ENCODE results near the gene STEAP2.
A peak's percentile ranks its signal among the peaks of the same experiment; 100 is the strongest.

STEAP2 gene

DNA sequence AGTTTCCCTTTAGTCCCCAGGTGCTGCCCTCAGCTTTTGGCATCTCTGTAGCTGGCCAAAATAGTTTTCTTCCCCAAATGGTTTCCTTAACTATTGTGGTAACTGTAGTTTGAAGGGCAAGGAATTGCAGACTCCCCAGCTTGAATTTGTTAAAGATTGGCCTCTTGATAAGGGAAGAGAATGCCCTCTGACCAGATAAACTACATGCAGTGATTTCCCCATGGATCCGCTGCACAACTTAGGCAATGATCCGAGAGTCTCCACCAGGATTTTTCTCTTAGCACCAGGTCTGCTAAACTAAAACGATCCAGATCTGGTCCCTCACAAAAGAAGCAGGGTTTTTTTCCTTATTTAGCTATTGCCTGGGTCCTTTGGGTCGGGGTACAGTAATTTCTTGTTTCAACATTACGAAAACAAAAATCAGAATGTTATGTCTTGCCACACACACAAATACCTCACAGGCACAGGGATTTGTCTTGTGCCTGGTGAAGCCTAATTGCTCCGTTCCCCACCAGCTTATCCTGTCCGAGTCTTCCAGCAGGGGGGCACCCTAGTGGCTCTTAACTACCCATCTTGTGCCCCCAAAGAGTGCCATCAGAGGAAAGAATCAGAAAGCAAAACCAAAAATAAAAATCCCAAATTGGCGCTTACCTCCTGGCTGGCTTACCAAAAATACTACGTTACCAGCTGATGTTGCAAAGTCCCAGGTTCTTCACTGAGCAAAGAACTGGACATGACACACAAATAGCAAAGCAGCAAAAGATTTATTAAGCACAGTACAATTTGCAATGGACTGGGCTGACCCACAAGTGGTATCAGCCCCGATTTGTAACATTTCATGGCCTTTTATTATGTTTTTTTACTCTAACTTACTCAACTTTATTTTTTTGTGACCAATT is 16.4 kb upstream of the STEAP2 start:
- no peak for DNase-seq

DNA sequence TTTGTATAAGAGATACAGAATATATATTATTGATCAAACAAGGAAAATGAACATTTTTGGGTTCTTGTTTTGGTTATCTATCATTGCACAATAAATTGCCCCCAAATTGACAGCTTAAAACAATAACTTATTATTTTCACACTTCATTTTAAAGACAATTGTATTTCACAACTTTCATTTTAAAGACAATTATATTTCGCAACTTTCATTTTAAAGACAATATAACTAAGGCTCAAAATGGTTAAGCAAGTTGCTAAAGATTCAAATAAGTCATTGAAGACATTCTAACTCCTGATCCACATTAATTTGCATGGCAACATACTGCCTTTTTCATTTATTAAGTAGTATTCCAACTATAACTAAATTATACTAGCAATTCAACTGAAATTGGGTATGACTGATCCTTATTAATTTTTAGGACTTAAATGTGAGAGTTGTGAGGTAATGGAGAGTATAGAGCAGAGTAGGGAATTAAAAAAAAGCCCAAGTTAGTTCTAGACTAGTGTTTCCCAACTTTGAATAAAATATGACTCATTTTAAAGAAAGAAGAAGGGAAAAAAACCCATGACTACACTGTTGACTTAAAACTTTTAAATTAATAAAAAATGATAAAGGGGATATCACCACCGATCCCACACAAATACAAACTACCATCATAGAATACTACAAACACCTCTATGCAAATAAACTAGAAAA is 9.9 kb upstream of the STEAP2 start:
- DNase-seq, result no peak

DNA sequence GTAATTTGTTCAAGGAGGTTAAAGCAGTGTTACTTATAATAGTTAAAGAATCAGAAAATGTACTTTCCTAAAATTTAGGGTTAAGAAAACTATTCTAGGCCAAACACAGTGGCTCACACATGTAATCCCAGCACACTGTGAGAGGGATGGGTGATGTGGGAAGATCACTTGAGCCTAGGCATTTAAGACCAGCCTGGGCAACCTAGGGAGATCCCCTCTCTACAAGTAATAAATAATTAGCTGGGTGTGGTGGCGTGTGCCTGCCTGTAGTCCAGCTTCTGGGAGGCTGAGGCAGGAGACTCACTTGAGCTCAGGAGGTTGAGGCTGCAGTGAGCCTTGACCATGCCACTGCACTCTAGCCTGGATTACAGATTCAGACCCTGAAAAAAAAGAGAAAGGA is 3.6 kb upstream of the STEAP2 start:
- no peak for DNase-seq

DNA sequence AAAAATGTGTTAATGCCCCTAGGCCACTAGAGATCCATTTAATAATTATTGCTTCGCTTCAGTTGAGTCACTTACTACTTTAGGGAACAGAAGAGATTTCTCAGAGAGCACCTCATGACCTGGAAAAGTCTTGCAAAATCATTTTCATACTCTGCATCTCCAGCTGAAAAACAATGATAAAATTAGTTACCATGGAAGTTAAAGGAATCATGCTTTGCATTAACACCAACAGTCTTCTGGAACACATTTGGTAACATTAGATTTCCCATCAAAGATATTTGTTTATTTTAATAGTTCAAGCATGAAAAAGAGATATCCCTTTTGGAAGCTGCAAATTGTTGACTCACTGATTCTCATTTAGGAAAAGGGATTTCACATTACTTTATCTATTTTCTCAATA is 1.8 kb upstream of the STEAP2 start:
- DNase-seq, result no peak

DNA sequence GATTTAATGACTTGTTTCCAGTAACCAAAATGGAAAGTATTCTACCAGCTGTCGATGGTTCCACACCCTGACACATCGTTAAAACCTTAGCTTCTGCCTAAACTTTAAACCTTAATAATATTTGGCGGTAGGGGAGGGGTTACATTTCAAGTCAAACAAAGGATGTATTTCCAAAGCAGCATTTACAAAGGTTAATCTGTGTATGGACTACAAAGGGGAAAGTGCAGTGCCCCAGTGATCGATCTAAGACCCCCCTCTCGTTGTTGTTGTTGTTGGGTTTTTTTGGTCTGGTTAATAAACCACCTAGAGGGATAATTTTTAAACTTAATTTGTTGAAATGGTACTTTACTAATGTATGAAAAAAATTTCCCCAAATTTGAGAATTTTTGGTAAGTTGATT is 1.1 kb upstream of the STEAP2 start:
- DNase-seq, result no peak

DNA sequence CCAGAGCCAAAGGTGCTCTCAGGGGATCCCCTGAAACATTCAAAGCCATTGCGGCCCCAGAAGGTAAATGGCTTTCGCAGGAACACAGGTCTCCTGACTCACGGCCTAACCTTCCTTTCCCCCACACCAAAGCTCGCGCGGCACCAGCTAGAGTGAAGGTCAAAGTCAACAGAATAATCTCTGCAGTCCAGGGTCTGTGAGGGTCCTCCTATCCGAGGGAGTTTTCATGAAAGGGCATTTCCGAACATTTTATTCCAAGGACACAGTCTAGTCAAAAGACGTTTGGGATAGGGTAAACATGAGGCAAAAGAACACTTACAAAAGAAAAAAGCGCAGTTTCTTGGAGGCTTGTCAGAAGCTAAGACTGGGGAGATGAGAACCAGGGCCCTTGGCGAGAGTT is 559 bp upstream of the STEAP2 start:
- no peak for DNase-seq

DNA sequence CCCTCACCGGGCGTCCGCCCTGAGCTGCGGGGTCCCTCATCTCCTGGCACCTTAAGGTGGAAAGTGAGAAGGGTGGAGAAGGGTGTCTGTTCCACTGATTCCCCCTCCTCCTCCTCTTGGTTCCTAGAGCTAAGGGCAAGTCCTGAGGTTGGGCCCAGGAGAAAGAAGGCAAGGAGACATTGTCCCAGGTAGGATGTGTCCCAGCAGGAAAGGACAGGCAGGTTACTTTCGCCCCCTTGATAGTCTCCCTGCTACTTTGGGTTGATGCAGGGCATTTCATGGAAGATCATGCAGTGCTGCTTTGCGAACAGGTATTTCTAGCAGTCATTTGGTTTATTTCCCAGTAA is 582 bp downstream of the STEAP2 start:
- DNase-seq, result no peak

DNA sequence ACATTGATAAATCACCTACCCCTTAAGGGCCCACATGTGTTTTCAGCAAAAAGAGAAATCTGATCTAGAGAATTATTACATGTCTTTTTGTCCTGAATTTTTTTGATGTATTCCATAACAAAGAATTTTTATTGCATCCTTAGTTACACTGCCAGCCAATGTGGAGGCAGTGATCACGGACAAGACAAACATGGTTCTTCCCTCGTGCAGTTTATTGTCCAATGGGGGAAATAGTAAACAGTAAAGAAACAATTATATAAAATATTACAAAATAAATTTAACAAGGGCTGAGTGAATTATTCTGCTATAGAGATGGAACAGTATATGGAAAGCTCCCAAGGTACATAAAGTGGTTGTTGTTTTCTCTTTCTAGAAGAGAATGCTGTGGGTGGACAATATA is 2.0 kb downstream of the STEAP2 start:
- no peak for DNase-seq

DNA sequence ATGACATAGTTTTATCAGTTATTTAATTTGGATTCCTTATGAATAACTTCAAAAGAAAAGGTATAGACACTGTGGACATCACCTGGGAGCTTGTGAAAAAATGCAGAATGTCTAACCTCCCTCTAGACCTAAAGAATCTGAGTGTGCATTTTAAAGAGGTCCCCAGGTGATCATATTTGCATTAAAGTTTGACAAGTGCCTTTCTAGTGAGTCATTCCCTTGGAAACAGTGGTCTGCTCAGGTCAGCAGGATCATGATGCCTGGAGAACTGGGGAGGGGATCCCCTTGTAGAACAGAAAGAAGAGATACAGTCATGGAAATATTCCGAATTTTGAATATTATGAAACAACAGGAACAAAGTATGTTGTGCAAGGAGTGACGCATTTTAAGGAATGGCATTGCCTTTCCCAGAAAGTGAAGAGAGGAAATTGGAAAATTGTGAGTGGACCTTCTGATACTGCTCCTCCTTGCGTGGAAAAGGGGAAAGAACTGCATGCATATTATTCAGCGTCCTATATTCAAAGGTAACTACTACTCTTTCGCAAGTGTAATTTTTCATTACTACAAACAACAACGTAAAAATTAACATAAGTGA is 4.6 kb downstream of the STEAP2 start:
- no peak for DNase-seq

DNA sequence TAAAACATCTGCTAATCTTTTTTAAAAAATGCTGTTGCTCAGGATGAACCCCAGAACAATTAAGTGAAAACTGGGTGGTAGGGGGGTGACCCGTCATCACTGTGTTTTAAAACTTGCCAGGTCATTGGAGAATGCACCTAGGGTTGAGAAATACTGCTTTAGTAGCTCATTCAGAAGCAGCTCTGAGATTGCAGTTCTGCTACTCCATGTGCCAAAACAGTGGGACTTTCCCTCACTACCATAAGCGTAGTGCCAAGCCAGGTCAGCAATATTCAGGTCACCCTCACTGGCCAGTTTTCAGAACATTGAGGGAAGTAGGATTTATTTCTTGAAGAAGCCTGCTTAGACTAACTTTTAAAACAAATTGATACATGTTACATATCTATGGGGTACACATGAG is 5.2 kb downstream of the STEAP2 start:
- peak; percentile 16 for DNase-seq

DNA sequence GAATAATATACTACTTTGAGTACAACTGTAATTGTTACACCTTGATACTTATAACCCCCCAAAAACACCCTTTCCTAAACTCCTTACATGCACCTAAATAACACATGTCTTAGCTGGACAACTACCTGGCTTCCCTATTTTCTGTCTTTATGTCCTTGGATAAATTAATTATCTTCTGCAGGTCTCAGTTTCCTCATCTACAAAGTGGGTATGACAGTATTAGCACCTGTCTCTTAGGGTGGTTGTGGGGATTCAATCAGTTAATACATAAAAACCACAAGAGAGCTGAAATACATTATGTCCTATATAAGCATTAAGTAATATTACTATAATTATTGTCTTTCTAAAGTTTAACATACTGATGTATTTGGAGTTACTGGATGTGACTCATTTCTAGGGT is 10.8 kb downstream of the STEAP2 start:
- no peak for DNase-seq

DNA sequence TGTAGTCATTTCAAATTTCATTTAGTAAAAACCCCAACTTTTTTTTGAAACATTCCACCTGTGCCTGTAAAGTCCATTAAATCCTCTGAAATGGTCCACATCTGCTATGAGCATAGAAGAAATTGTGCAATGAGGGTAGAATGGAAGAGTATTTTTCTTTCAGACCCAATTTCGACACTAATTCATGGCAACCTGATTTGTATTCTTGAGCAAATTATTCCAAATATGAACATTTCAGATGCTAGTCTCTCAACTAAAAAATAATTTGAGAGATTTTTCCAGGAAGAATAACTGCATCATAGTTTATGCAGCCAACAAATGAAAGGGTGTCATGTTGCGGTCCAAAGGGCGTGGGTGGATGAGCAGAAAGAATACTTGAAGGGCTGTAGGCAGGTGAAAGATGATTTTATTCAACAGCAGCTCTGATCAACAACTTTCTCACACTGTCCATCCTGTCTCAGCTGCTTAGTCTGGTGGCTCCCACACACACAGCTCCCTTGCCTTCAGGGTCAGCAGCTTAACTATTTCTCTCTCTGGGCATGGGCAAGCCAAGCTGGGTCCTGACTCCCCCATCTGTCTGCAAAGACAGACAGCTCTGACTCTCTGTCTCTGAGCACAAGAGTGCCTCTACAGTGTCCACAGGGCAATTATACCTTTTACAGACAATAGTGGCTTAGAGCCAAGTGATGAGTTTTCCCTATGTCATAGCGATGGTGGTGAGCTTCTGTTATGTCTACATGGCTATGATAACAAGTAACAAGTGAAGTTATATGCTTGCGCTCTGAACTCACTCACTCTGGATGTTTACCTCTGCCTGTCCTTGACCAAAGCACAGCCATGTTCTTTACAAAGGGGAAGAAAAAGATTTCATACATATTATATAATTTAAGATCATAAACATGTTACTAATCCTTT is 11.5 kb downstream of the STEAP2 start:
- DNase-seq, result no peak

DNA sequence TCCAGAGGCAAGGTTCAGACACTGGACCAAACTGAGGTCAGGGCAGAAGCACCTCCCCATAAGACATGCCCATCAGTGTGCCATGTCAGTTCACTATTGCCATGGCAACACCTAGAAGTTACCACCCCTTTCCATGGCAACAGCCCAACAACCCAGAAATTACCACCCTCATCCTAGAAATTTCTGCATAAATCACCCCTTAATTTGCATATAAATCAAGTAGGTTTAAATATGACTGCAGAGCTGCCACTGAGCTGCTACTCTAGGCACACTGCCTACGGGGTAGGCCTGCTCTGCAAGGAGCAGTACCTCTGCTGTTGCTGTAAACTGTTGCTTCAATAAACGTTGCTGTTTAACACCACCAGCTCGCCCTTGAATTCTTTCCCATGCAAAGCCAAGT is 12.7 kb downstream of the STEAP2 start:
- DNase-seq, result no peak

DNA sequence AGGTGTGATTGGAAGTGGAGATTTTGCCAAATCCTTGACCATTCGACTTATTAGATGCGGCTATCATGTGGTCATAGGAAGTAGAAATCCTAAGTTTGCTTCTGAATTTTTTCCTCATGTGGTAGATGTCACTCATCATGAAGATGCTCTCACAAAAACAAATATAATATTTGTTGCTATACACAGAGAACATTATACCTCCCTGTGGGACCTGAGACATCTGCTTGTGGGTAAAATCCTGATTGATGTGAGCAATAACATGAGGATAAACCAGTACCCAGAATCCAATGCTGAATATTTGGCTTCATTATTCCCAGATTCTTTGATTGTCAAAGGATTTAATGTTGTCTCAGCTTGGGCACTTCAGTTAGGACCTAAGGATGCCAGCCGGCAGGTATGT is 13.6 kb downstream of the STEAP2 start:
- no peak for DNase-seq

DNA sequence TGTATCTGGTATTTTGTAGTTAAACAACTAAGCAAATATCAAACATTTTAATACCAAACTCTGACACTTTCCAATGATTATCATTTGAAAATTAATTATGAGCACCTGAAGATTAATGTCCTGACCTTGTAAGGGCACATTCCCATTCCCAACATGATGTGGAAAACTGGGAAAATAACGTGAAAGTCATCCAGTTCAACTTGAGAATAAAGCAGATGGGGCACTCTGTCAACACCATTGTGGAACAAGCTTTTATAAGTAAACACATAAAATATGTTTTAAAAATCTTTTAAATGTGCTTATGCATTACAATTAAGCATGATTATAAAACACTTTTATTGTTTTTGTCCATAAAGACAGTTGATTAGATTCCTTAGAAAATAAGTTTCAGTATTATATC is 14.1 kb downstream of the STEAP2 start:
- no peak for DNase-seq

DNA sequence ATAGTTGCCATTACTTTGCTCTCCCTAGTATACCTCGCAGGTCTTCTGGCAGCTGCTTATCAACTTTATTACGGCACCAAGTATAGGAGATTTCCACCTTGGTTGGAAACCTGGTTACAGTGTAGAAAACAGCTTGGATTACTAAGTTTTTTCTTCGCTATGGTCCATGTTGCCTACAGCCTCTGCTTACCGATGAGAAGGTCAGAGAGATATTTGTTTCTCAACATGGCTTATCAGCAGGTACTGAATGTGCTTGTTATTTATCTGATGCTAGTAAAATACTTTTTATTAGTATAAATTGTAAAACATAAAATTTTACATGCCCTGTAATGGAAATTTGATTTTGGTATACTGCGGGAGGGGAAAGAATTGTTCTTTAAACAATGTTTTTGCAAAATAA is 15.7 kb downstream of the STEAP2 start:
- no peak for DNase-seq

DNA sequence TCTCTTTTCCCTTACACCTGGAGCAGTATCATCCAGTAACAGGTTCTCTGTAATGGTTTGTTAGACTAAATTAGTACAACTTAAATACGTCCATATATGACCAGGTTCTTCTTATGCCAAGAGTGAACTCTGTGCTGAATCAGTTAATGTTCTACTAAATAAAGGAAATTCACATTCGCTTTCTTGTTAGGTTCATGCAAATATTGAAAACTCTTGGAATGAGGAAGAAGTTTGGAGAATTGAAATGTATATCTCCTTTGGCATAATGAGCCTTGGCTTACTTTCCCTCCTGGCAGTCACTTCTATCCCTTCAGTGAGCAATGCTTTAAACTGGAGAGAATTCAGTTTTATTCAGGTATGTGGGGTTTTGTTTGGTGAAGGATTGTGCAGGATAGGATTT is 18.1 kb downstream of the STEAP2 start:
- no peak for DNase-seq

DNA sequence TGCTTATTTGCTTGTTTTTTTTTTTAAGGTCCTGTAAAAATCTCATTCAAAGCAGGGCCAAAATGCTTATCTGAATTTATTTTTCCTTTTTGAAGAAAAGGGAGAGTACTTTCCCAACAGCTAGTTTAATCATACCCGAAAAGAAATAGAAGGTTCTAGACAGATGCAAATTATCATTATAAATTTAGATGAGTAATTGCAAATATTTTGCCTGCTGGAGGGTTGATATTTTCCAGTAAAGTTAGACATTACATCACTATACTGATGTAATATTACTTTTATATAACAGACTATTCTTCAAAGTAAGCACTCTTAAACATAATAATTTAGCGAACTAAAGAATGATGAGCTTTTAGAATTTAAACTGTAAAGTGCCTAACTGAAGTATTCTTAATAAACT is 19.3 kb downstream of the STEAP2 start:
- no peak for DNase-seq

DNA sequence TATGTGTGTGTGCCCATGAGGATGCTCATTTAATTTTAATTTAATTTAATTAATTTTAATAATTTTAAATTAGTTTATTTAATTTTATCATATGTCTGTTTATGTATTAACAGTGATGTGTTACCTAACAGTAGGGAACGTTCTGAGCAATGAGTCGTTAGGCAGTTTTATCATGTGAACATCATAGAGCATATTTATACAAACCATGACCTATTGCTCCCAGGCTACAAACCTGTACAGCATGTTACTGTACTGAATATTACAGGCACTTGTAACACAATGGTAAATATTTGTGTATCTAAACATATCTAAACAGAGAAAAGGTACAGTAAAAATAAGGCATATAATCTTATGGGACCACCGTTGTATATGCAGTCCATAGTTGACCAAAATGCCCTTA is 19.8 kb downstream of the STEAP2 start:
- DNase-seq, result no peak

DNA sequence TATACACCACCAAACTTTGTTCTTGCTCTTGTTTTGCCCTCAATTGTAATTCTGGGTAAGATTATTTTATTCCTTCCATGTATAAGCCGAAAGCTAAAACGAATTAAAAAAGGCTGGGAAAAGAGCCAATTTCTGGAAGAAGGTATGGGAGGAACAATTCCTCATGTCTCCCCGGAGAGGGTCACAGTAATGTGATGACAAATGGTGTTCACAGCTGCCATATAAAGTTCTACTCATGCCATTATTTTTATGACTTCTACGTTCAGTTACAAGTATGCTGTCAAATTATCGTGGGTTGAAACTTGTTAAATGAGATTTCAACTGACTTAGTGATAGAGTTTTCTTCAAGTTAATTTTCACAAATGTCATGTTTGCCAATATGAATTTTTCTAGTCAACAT is 20.9 kb downstream of the STEAP2 start:
- no peak for DNase-seq

DNA sequence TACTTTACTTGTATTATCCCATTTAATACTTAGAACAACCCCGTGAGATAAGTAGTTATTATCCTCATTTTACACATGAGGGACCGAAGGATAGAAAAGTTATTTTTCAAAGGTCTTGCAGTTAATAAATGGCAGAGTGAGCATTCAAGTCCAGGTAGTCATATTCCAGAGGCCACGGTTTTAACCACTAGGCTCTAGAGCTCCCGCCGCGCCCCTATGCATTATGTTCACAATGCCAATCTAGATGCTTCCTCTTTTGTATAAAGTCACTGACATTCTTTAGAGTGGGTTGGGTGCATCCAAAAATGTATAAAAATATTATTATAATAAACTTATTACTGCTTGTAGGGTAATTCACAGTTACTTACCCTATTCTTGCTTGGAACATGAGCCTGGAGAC is 22.0 kb downstream of the STEAP2 start:
- DNase-seq, result no peak

DNA sequence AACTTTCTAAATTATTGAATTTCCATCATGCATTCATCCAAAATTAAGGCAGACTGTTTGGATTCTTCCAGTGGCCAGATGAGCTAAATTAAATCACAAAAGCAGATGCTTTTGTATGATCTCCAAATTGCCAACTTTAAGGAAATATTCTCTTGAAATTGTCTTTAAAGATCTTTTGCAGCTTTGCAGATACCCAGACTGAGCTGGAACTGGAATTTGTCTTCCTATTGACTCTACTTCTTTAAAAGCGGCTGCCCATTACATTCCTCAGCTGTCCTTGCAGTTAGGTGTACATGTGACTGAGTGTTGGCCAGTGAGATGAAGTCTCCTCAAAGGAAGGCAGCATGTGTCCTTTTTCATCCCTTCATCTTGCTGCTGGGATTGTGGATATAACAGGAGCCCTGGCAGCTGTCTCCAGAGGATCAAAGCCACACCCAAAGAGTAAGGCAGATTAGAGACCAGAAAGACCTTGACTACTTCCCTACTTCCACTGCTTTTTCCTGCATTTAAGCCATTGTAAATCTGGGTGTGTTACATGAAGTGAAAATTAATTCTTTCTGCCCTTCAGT is 25.3 kb downstream of the STEAP2 start:
- DNase-seq, result no peak

DNA sequence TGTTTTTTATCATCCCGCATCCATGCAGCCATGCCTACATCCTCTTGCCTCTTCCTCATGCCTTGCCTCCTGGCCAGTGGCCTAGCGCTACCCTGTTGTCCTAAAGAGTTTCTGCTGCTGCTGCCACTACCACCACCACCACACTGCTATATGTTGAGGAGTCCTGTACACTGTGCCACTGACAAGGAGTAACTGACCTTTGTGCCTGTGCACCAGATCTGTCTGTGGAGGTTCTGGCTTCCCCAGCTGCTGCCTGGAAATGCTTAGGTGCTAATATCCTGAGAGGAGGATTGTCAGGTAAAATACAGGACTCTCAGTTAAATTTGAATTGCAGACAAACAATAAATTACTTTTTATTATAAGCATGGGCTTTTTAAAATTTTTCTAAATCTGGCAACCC is 26.5 kb downstream of the STEAP2 start:
- DNase-seq, result no peak

Measured in RPMI8226 (cell line).